BLaER1 (cell line): ENCODE measurements around the gene UBTF.
A peak's percentile ranks its signal among the peaks of the same experiment; 100 is the strongest.

Source experiments
- H3K27ac ChIP-seq: shearing (Covaris generic); formaldehyde crosslinking; 2 replicates; pipeline ENCODE4 v1.8.1; 2022
- H3K27me3 ChIP-seq: shearing (Covaris generic); formaldehyde crosslinking; 2 replicates; pipeline ENCODE4 v1.8.1; 2022
- H3K36me3 ChIP-seq: shearing (Covaris generic); formaldehyde crosslinking; 2 replicates; pipeline ENCODE4 v1.8.1; 2022
- H3K4me1 ChIP-seq: shearing (Covaris generic); formaldehyde crosslinking; 2 replicates; pipeline ENCODE4 v1.8.1; 2022
- H3K4me2 ChIP-seq: shearing (Covaris generic); formaldehyde crosslinking; 2 replicates; pipeline ENCODE4 v1.8.1; 2022
- H3K4me3 ChIP-seq: shearing (Covaris generic); formaldehyde crosslinking; 2 replicates; pipeline ENCODE4 v1.8.1; 2022
- H3K9ac ChIP-seq: shearing (Covaris generic); formaldehyde crosslinking; 2 replicates; pipeline ENCODE4 v1.8.1; 2022
- H3K9me3 ChIP-seq: shearing (Covaris generic); formaldehyde crosslinking; 2 replicates; pipeline ENCODE4 v1.8.1; 2022
- H4K20me1 ChIP-seq: shearing (Covaris generic); formaldehyde crosslinking; 2 replicates; pipeline ENCODE4 v1.8.1; 2022
- Cebpa-rat ChIP-seq: shearing (Covaris generic); IDR thresholded peaks from 2 replicates; pipeline ENCODE4 v1.8.1; 2022

Gene UBTF

DNA sequence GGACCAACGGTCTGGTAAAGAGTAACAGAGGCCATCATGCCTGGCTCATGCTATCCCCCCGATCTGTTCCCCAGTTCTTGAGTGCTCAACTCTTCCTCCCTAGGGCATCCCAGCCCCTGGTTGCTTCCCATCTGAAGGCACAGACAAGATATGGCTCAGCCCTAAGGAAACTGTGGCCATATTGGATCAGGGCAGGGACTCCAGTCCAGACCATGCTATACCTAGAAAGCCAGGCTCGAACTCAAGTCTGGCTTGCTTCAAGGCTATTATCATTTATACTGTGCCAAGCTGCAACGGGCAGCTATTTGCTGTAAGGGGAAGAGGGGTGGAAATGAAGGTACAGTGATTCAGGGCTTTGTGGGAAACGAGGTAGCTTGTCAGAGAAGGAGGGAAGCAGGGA is 2.8 kb downstream of the UBTF start:
- no peaks in the 10 kb centered on the region for H3K9me3 ChIP-seq
- H3K4me1 ChIP-seq, result peaks cover 60% of the 10 kb centered on the region
- peaks cover 60% of the 10 kb centered on the region for H4K20me1 ChIP-seq
- peaks cover 55% of the 10 kb centered on the region for H3K36me3 ChIP-seq
- no peaks in the 10 kb centered on the region for H3K27me3 ChIP-seq
- peak overlapping the region; percentile 92 for H3K4me2 ChIP-seq
- peak overlapping the region; percentile 99; the same call in 1 of the 2 replicates for H3K27ac ChIP-seq
- H3K9ac ChIP-seq, result peak overlapping the region; percentile 99
- no peak for TF ChIP-seq Cebpa-rat
- peak overlapping the region; percentile 95 for H3K4me3 ChIP-seq

DNA sequence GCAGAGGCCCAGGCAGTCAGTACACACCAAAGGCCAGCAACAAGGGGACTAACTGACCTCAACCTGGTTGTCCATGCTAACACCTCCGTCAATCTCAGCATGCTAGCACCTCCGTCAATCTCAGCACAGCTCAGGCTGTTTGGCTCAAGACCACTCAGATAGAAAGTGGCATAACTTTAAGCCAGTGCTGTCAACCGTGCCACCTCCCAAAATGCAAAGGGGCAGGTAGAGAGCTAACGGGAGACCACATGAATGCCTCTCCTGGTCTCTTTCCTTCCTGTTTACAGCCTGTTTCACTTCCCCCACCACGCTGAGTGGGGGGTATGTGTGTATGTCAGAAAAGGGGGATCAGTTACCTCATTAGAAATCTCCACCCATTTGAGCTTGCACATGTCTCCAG is 3.3 kb downstream of the UBTF start:
- H3K9me3 ChIP-seq, result no peaks in the 10 kb centered on the region
- peaks cover 60% of the 10 kb centered on the region for H3K36me3 ChIP-seq
- peaks cover 65% of the 10 kb centered on the region for H4K20me1 ChIP-seq
- peak overlapping the region; percentile 95 for H3K4me3 ChIP-seq
- H3K27me3 ChIP-seq, result no peaks in the 10 kb centered on the region
- peak overlapping the region; percentile 99 for H3K9ac ChIP-seq
- H3K4me1 ChIP-seq, result peaks cover 66% of the 10 kb centered on the region
- peak overlapping the region; percentile 92 for H3K4me2 ChIP-seq
- TF ChIP-seq Cebpa-rat, result no peak
- peak overlapping the region; percentile 99 for H3K27ac ChIP-seq

DNA sequence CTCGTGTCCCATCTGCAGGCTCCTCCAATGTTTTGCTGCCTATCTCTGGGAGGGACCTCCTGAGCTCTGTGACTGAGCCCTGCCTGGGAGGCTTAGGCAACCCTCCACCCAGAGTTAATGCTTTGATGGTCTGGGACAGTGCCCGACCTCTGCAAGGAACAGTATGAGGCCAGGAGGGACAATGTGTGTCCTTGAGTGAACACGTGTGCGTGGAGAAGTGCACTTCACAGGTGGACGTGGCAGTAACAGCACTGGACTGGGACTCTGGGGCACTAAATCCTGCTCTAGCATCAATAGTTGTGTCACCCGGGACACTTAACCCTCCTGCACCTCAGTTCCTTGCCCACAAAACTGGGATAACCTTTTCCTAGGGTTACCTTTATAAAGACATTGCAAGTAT is 4.6 kb downstream of the UBTF start:
- peaks cover 78% of the 10 kb centered on the region for H3K4me1 ChIP-seq
- H3K36me3 ChIP-seq, result peaks cover 70% of the 10 kb centered on the region
- no peak overlapping the region for H3K27ac ChIP-seq
- no peak for TF ChIP-seq Cebpa-rat
- peaks cover 76% of the 10 kb centered on the region for H4K20me1 ChIP-seq
- no peaks in the 10 kb centered on the region for H3K9me3 ChIP-seq
- H3K4me3 ChIP-seq, result no peak overlapping the region
- H3K9ac ChIP-seq, result peak overlapping the region; percentile 27; the same call in 1 of the 2 replicates
- H3K4me2 ChIP-seq, result no peak overlapping the region
- H3K27me3 ChIP-seq, result no peaks in the 10 kb centered on the region

DNA sequence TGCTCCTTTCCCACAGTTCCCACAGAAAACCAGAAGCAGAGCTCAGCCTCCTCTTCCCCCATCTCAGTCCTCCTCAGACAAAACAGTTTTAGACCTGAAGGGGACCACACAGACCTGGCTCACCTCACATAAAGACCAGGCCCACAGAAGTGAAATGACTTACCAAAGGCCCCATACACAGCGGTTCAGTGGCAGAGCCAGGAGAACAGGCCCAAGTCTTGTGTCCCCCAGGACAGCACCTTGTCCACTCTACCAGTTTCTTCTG is 5.3 kb downstream of the UBTF start:
- H3K4me3 ChIP-seq, result no peak overlapping the region
- peaks cover 77% of the 10 kb centered on the region for H3K36me3 ChIP-seq
- TF ChIP-seq Cebpa-rat, result no peak
- no peaks in the 10 kb centered on the region for H3K9me3 ChIP-seq
- H3K27me3 ChIP-seq, result no peaks in the 10 kb centered on the region
- no peak overlapping the region for H3K27ac ChIP-seq
- H4K20me1 ChIP-seq, result peaks cover 83% of the 10 kb centered on the region
- no peak overlapping the region for H3K4me2 ChIP-seq
- H3K4me1 ChIP-seq, result peaks cover 80% of the 10 kb centered on the region
- no peak overlapping the region; the same call in 1 of the 2 replicates for H3K9ac ChIP-seq

DNA sequence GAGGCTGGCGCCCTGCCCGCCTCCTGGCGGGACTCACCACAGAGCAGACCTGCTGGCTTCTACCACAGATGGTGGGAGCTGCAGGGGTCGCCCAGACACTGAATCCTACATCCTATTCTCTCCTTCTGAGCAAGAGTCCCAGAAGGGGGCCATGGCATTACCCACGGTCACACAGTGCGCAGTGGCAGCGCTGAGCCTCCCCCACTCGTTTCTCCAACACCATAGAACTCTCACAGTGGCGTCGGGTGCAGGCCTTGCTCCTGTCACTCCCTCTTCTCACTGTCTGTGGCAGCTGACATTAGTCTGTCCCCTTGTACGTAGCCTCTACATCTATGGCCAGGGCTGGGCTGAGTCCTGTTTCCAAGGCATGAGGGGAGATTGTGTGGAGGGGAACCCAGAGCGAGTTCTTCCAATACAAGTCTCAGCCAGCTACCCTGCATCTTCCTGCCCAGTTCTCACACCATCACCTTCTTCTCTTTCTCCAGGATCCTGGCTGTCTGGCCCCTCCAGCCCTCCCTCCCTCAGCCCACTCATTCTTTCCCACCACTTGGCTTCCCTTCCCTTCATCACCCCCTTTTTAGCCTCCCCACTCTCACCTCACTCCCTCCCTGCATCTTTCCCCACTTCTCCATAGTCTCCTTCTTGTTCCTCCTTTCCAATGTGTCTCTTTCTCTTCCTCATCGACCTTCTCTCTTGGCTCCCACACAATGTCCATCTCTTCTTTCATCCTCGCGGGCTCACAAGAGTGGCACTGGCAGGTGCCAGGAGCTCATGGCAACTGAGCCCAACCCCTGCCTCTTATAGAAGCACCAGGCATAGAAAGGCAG is 5.9 kb downstream of the UBTF start:
- peak overlapping the region; percentile 18 for H3K4me2 ChIP-seq
- peaks cover 84% of the 10 kb centered on the region for H4K20me1 ChIP-seq
- TF ChIP-seq Cebpa-rat, result no peak
- H3K4me3 ChIP-seq, result no peak overlapping the region
- H3K36me3 ChIP-seq, result peaks cover 82% of the 10 kb centered on the region
- H3K27me3 ChIP-seq, result no peaks in the 10 kb centered on the region
- H3K4me1 ChIP-seq, result peaks cover 80% of the 10 kb centered on the region
- no peaks in the 10 kb centered on the region for H3K9me3 ChIP-seq
- 0 out of 2 replicates have a peak overlapping the region, but pooled peaks have one; percentile 12 for H3K27ac ChIP-seq
- peak overlapping the region; percentile 52 for H3K9ac ChIP-seq

DNA sequence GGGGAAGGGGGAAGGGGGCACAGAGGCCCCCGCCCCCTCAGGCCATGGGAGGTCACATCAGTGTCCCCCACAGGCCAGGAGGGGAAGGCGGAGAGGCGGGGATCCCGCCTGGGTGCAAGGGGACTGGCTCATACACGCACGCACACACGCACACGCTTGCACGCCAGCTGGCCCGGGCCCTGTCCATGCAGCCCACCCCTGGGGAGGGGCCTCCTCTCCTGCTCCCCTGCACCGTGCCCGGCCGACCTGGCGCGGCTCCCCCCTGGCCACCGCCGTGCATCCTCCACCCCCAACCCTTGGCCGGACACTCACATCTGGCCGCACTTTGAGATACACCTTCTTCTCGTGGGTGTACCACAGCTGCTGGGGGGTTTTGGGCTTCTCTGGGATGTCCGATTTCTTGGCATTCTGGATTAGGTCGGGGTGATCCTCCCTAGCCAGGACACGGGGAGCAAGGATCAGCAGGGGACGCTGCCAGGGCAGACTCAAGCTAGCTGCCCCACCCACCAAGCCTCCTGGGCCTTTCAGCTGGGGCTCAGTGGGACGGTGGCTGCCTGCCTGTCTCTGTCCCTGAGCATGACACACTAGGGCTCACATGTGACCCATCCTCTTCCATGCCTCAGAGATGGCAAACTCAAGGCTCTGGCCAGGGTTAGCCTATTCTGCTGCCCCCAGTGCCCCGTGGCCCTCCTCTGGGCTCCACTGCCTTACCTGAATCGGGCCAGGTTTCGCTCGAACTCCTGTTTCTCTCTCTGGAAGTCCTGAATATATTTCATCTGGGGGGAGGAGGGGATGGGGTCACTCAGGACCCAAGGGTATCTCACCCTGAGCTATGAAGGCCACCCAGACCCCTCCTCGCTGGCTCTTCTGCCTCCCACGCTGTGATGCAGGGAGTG is 6.7 kb downstream of the UBTF start:
- no peaks in the 10 kb centered on the region for H3K27me3 ChIP-seq
- peak overlapping the region; percentile 18 for H3K4me2 ChIP-seq
- no peak overlapping the region for H3K4me3 ChIP-seq
- H3K9ac ChIP-seq, result peak overlapping the region; percentile 52
- H3K36me3 ChIP-seq, result peaks cover 91% of the 10 kb centered on the region
- peak overlapping the region; percentile 12; the same call in 1 of the 2 replicates for H3K27ac ChIP-seq
- H3K9me3 ChIP-seq, result no peaks in the 10 kb centered on the region
- TF ChIP-seq Cebpa-rat, result no peak
- H4K20me1 ChIP-seq, result peaks cover 79% of the 10 kb centered on the region
- peaks cover 80% of the 10 kb centered on the region for H3K4me1 ChIP-seq

DNA sequence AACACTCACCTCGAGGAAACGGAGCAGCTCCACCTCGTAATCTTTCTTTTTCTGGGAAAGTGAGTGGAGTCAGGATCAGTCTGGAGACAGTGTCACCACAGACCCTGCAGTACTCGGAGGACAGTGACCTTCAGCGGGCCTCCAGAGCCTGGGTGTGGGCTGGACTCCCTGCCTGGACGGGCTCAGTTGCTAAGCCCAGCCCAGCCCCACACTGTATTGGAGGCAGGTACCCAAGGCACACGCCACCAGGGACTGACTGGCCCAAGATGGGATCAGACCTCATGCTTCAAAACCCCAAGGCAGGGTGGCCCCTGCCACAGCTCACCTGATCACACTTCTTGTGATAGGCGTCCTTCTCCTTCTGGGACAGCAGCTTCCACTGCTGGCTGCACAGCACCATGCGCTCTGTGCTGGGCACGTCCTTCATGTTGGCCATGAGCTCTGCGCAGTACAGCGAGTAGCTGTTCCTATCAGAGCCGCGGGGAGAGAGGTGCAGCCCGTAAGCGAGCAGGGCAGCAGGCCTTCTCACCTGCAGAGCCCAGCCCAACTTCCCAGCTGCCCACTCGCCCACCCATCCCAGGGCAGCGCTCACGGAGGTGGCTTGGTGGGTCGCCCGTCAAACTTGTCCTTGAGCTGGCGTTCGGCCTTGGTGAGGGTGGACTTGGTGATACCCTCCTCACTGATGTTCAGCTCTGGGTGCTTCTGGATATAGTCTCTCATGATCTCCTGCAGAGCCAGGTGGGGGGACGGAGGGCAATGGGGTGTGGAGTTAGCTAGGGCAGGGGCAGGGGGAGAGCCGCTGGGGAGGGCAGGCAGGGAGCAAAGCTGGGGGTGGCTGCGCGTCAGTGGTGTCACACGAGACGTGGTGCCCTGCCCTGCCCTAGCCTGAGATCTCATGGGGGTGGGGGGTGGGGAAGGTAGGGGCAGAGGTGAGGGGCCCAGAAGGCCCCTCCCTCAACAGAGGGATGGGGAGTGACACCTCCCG is 7.9 kb downstream of the UBTF start:
- H3K9me3 ChIP-seq, result no peaks in the 10 kb centered on the region
- no peak overlapping the region for H3K4me3 ChIP-seq
- H3K36me3 ChIP-seq, result peaks cover 96% of the 10 kb centered on the region
- H3K27me3 ChIP-seq, result no peaks in the 10 kb centered on the region
- peaks cover 67% of the 10 kb centered on the region for H4K20me1 ChIP-seq
- H3K27ac ChIP-seq, result peak overlapping the region; percentile 86
- H3K4me1 ChIP-seq, result peaks cover 68% of the 10 kb centered on the region
- H3K4me2 ChIP-seq, result peak overlapping the region; percentile 76
- peak overlapping the region; percentile 78 for H3K9ac ChIP-seq
- no peak for TF ChIP-seq Cebpa-rat

DNA sequence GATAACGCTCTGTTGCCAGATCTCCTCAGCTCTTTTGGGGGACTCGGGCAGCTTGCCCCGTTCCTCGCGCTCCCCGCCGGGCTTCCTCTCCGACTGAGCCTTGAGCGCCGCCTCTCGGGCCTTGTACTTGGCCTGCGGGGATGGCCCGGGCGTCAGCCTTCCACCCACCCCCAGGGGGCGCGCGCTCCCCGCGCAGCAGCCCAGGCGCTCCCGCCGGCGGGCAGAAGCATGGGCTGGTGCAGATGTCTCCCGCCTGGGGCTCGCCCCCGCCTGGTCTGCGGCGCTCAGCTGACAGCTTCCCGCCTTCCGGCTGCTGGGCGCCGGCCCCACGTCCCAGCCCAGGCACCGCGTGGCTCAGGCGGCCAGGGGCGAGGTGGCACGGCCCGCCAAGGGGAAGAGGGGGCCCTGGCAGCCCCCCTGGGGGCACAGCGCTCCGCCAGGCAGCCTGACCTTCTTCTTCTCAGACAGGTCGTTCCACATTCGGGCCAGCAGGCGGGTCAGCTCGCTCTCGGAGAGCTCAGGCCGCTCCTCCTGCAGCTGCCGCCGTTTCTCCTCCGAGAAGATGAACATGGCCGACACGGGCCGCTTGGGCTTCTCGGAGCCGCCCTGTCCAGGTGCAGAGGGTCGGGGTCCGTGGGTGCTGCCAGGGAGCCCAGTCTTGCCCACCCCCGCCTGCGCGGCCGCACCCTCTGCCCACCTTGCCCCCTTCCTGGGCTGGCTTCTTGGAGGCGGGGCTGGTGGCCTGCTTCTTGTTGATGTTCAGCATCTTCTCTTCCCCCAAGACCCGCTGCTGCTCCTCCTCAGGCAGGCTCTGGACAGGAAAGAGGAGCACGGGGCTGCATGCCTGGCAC is 8.9 kb downstream of the UBTF start:
- Histone ChIP-seq H3K9ac (peak overlapping the region; percentile 78), H3K9me3 (no peaks in the 10 kb centered on the region), H3K27ac (peak overlapping the region; percentile 86), H3K4me3 (peak overlapping the region; percentile 41), H3K4me2 (peak overlapping the region; percentile 76), H3K36me3 (peaks cover 96% of the 10 kb centered on the region), H3K27me3 (no peaks in the 10 kb centered on the region), H3K4me1 (peaks cover 58% of the 10 kb centered on the region), H4K20me1 (peaks cover 65% of the 10 kb centered on the region)
- no peak for TF ChIP-seq Cebpa-rat
